Hematopoietic multipotent progenitor cell treated with erythropoietin and hydrocortisone succinate and interleukin-3 and kit ligand, for 17 days (in vitro differentiated cells): Measurements from ENCODE around the gene TMEM178B.

ENCODE experiments used
- DNase-seq: peaks from one replicate; pipeline ENCODE4 v3.0.0-alpha.2; 2015; ENCODE audit warnings: low spot score

The TMEM178B gene

DNA sequence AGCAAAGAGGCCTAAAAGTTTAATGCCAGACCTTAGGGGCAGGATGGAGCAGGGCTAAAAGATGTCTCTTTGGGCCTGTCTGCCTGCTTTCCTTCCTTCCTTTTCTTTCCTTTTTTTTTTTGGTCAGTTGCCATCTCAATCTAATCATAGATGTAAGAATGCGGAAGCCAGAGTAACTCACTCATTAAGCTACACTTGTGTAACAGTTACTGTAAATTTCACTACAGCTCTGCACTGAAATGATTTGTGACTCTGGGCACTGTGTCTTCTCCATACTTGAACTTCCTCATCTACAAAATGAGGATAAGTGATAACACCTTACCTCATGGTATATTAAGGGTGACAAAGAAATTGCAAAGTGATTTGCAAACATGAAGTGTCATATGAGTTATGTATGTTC is 401.8 kb downstream of the TMEM178B start:
- no peak for DNase-seq

DNA sequence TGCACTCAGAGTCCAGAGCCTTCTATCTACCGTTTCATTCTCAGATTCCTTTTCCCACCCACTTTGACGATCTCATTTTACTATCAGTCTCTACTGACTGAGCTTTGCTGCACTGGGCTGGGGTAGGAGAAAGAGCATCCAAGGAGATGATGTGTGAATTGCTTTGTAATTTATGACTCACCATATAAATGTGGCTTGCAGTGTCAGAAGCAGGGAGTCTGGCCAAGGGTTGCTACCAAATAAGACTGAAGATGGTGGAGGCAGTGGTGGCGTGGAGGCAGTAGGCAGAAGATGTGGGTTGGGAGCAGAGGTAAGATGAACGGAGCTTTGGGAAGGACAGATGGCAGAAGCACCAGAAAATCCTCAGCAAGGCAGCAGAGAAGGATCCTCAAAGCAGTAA is 404.0 kb downstream of the TMEM178B start:
- DNase-seq = no peak

GRCh38 chr7:141478845-141479244 is 405.0 kb downstream of the TMEM178B start:
- DNase-seq = no peak

DNA sequence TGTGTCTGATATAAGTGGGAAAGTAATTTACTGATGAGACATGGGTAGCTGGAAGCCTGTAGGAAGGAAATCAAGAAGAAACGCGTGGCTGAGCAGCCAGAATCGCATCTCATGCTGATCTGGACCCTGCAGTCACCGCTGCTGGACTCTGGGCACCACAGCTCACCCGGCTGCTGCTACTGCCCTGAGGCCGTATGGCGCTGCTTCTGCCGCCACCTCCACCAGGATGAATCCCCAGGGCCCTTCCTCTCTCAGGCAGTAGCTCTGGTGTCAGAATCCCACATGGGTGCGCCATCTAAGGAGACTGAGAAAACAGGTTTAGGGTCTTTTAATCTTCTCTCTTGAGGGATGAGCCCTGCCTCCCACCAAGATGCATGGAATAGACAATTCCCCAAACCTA is 407.1 kb downstream of the TMEM178B start:
- no peak for DNase-seq

DNA sequence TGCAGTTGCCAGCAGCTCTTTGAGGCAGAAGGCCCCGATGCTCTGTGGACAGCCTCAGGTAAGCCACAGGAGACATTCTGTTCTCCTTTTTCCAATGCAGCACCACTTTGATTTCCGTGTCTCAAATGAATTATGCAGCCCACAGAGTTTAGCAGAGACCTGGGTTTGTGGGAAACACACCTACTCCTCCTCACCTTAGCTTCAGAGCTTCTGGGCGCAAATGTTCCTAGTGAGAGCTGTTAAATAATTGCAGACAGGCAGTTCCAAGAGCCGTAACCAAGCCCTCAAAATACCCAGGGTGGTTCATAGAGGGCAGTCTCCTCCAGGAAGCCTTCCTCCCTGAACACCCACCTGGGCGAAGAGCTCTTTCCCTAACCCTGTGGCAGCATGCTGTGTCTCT is 408.1 kb downstream of the TMEM178B start:
- DNase-seq = no peak

DNA sequence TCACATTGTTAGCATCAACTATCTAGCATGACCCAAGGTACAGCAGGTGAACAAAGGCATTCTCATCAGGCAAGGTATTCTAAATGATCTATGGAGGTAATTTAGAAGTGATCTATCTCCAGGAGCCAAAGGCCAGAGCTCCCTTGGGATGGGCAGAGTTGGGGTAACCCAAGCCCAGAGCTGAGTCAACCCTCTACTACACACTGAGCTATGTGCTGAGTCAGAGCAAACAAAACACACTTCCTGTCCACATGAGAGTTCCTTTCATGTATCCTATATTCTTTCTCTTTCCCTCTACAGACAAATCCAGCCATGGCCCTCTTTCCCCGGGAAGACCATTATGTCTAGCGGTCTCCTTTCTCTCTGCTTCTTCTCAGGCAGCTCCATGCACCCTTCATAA is 409.2 kb downstream of the TMEM178B start:
- no peak for DNase-seq

DNA sequence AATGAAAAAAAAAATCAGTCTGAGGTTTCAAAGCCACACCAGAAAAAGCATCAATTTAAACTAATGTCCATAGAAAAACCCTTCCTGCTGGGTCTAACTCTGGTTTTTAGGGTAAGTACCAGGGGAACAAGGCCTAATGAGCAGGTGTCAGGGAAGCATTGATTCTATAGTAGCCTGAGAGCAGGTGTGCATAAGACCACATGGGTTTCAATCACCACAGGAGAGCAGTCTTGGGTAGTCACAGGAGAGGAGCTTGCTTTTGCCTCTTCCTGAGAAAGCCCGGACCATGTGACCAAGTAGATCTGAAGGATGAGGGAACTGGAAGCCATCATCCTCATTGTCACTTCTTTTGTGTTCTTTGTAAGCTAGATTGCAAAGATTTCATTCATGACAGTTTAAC is 411.0 kb downstream of the TMEM178B start:
- DNase-seq = no peak

DNA sequence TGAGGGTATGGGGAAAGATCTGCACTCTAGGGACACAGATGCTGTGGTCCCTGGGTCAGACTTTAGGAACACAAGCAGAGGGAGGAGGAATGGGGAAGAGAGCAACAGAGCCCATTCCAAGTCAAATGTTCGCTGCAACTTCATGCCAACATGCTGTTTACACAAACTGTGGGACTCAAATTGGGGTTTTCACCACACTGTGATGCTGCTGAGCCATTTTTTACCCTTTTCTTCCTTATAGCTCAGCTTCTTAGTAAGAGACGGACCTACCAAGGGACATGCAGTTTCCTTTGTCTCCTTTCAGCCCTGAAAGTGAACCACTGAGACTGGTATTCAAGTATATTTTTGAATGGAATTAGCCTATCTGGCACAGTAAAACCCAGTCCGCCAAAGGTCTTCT is 413.1 kb downstream of the TMEM178B start:
- DNase-seq = no peak

- no peak for DNase-seq
Measured at GRCh38 chr7:141490474-141490873, 416.6 kb downstream of the TMEM178B start.

GRCh38 chr7:141495057-141495456 is 421.2 kb downstream of the TMEM178B start:
- no peak for DNase-seq

DNA sequence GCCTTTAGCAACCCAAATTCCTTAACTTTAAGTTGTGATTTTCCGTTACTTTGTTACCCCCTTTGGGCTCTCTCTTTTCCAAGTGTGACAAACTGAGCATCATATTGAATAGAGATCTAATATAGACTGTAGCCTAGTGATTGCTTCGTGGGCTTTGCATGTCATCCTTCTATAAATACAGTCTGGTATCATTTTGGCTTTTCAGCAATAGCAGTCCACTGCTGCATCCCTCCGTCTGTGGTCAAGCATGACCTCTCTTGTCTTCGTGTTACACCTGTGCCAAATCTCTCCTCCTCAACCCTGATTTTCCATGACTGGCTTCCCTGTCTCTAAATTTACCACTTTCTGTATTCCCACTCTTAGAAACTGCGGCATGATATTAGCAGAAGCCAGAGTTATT is 423.5 kb downstream of the TMEM178B start:
- no peak for DNase-seq

DNA sequence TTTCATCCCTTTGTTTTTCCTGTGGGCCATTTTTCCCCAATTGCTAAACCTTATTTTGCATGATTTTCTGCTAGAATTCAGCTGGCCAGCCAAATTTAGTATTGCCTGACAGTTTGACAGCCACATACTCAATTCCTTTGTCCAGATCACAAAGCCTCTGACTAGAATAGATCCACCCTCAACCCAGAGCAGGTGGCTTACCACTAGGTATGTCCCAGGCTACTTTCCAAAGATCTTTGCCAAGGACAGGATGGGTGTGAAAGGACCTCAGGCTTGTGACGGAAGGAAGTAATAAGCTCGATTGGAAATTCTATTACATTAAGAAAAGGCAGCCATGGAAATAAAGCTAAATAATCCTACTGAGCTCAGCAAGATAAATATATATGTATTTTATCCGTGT is 426.7 kb downstream of the TMEM178B start:
- DNase-seq = no peak

- DNase-seq = no peak
Measured at GRCh38 chr7:141501451-141501850, 427.6 kb downstream of the TMEM178B start.

GRCh38 chr7:141511316-141511675 is 437.4 kb downstream of the TMEM178B start:
- DNase-seq = no peak

GRCh38 chr7:141511676-141512396 is 438.0 kb downstream of the TMEM178B start:
- no peak for DNase-seq

GRCh38 chr7:141512597-141512996 is 438.7 kb downstream of the TMEM178B start:
- no peak for DNase-seq

DNA sequence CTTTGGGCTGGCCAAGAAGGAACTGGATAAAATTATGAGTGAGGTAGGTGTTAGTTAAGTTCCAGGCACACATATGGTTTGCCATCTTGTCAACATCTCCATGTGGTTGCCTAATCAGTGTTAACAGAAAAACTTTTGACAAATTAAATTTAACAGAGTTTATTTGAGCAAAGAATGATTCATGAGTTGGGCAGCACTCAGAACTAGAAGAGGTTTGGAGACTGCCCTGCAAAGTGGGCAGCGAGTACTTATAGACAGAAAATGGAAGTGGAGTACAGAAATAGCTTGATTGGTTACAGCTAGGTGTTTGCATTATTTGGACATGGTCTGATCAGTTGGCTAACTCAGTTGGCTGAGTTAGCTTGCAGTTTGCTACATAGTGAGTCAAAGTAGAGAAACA is 439.9 kb downstream of the TMEM178B start:
- no peak for DNase-seq

- DNase-seq = no peak
Measured at GRCh38 chr7:141515941-141516340, 442.1 kb downstream of the TMEM178B start.

DNA sequence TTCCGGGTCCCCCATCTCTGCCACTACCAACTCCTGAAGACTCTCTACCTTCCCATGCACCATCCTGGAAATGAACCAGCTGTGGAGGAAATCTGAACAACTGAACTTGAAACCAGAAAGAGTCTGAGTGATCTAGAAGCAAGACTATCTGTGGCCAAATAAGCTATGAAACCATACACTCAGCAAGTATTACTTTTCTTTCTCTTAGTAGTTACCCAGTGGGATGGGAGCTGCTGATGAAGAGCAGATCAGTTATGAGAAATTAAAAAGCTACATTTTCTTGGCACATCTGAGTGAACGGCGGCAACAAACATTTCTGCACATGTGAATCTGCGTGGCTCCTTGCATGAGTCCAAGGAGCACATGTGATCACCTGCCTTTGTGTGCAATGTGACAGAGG is 445.8 kb downstream of the TMEM178B start:
- DNase-seq = no peak

- DNase-seq = no peak
Measured at GRCh38 chr7:141522657-141523342, 448.9 kb downstream of the TMEM178B start.

DNA sequence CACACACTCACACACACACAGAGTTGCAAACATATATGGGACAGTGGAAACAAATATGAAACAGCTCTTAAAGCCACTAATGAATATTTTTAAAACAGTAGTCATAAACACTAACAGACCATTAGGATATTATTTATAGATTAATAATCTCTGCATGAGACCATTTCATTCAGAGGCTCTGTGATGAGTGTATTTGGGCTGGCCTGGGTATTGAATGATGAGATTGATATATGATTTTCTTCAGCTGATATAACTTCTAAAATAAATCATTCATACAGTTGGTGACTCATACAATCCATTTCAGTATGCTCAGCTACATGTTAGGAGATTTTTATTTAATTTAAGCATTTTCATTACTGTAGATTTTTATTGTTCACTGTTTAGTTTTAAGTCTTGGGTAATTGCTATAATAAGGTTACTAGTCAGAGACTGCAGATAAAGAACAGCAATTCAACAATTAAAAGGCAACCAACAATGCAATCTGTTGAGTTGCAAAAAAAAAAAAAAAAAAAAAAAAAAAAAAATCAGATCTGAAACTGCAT is 452.2 kb downstream of the TMEM178B start:
- DNase-seq = no peak

GRCh38 chr7:141527076-141527475 is 453.2 kb downstream of the TMEM178B start:
- DNase-seq = no peak

GRCh38 chr7:141528399-141528798 is 454.5 kb downstream of the TMEM178B start:
- DNase-seq = no peak
